Common myeloid progenitor, CD34-positive (primary cell): ENCODE measurements around the gene SLC25A41.
"Not testable (repeated sequence)": the region's sequence is repeated elsewhere in the genome, so short reads cannot be mapped to it uniquely, and the experiment has no call there.

Experiments
- CTCF ChIA-PET: fragments of 350-600 bp; sonication (Branson Sonifier 250); formaldehyde crosslinking; loops from one replicate; lab custom pipeline; 2021; ENCODE audit warnings: antibody characterized with exemption; lab: Charles Lee
- POLR2A ChIA-PET: fragments of 350-600 bp; sonication (Branson Sonifier 250); formaldehyde crosslinking; loops from one replicate; lab custom pipeline; 2021; ENCODE audit warnings: antibody characterized with exemption; lab: Charles Lee
- DNase-seq, 3 donors: peaks; one replicate each; pipeline versions ENCODE4 v3.0.0 to v3.0.0-alpha.2; 2013
- H3K27ac ChIP-seq, 2 experiments: 1 replicate in 1 of 2; 2 replicates in 1 of 2; pipeline ENCODE4 v1.7.0; 2013; ENCODE audit warnings: inconsistent platforms in 2 of 2, low read length in 2 of 2, mild to moderate bottlenecking in 2 of 2, low read depth in 1 of 2, moderate library complexity in 1 of 2; ENCODE audit not compliant: severe bottlenecking in 2 of 2, insufficient read depth in 1 of 2, poor library complexity in 1 of 2
- H3K27me3 ChIP-seq, 5 experiments: replicated peaks in 2 of 5; 1 replicate in 3 of 5; 2 replicates in 2 of 5; pipeline versions ENCODE4 v1.6.1 to v1.7.0; 2013; ENCODE audit warnings: low read length in 4 of 5, mild to moderate bottlenecking in 2 of 5, moderate library complexity in 2 of 5, inconsistent platforms in 1 of 5; ENCODE audit not compliant: insufficient read depth in 5 of 5, control insufficient read depth in 4 of 5
- H3K36me3 ChIP-seq, 4 experiments: 1 replicate in 2 of 4; 2 replicates in 2 of 4; pipeline versions ENCODE4 v1.6.1 to v1.7.0; 2013; ENCODE audit warnings: low read length in 3 of 4, control low read depth in 1 of 4, mild to moderate bottlenecking in 1 of 4; ENCODE audit not compliant: control insufficient read depth in 4 of 4, insufficient read depth in 4 of 4
- H3K4me1 ChIP-seq, 4 experiments: 1 replicate in 3 of 4; 2 replicates in 1 of 4; pipeline versions ENCODE4 v1.6.1 to v1.7.1; 2013; ENCODE audit warnings: low read length in 3 of 4, mild to moderate bottlenecking in 3 of 4, control low read depth in 1 of 4, inconsistent platforms in 1 of 4, moderate library complexity in 1 of 4; ENCODE audit not compliant: control insufficient read depth in 4 of 4, insufficient read depth in 4 of 4; ENCODE audit errors: control extremely low read depth in 1 of 4
- H3K4me3 ChIP-seq, 7 experiments: 1 replicate in 4 of 7; 2 replicates in 3 of 7; pipeline versions ENCODE4 v1.5.1 to v1.7.0; 2013; ENCODE audit warnings: mild to moderate bottlenecking in 7 of 7, low read length in 6 of 7, moderate library complexity in 6 of 7, inconsistent platforms in 2 of 7, low read depth in 2 of 7, control low read depth in 1 of 7; ENCODE audit not compliant: insufficient read depth in 4 of 7, control insufficient read depth in 1 of 7; ENCODE audit errors: extremely low read depth in 1 of 7
- H3K9me3 ChIP-seq, 5 experiments: 1 replicate in 4 of 5; 2 replicates in 1 of 5; pipeline versions ENCODE4 v1.6.1 to v1.7.1; 2013; ENCODE audit warnings: low read length in 4 of 5, mild to moderate bottlenecking in 2 of 5, inconsistent platforms in 1 of 5, low read depth in 1 of 5, moderate library complexity in 1 of 5; ENCODE audit not compliant: control insufficient read depth in 4 of 5, insufficient read depth in 2 of 5; ENCODE audit errors: control extremely low read depth in 1 of 5
- WGBS: methylation state at CpG from one replicate; pipeline ENCODE4 v1.1.5; 2013; ENCODE audit not compliant: insufficient coverage; 5-methylcytosine and 5-hydroxymethylcytosine counted together

Gene SLC25A41

DNA sequence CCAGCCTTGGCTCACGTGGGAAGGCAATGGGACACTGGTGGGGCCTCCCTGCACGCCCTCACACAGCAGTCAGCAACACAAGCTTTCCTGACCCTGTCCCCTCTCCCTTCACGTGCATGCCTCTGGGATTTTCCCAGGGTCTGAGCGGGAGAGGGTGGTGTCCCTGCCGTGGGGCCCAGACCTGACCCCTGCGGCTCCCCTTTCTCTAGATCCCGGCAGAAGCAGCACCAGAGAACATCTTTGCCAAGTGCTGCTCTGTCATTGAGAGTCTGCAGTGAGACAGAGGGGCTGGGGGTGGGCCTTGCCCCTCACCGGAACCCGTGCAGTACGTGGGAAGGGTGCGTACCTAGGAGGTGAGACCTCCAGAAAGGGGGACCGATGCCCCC is 21.5 kb downstream of the SLC25A41 start:
- ChIA-PET POLR2A (interaction anchor here (1.1 kb wide), 1 partner anchor 11 kb away, joined by 4 read pairs; no protein-coding TSS in a partner anchor), CTCF (interaction anchor here (0.6 kb wide), 1 partner anchor 94 kb away, joined by 3 read pairs; no protein-coding TSS in a partner anchor)
- no peak overlapping the region for H3K27ac ChIP-seq
- peaks cover 0 to 36% (median 28%) of the 10 kb centered on the region in 4 experiments for H3K36me3 ChIP-seq
- no peaks in the 10 kb centered on the region for H3K4me1 ChIP-seq
- no peaks in the 10 kb centered on the region for H3K9me3 ChIP-seq
- WGBS = 95% methylated on average over 12 of the region's 12 CpGs
- H3K27me3 ChIP-seq = no peaks in the 10 kb centered on the region
- no peak for DNase-seq
- H3K4me3 ChIP-seq = no peak overlapping the region

DNA sequence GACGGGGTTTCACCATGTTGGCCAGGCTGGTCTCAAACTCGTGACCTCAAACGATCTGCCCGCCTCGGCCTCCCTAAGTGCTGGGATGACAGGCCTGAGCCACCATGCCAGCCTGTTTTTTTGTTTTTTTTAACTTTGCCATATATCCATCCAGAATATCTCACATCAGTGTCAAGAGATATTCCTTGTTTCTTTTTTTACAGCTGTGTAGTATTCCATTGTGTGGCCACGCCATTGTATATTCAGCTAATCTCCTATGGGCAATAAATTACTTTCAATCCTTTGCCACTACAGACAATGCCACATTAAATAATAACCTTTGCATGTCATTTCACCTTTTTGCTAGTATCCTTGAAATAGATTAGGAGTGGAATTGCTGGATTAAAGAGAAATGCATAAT is 24.2 kb downstream of the SLC25A41 start:
- POLR2A ChIA-PET = no interaction called here
- Histone ChIP-seq H3K4me3 (no peak overlapping the region), H3K36me3 (peaks cover 0 to 9% (median 5%) of the 10 kb centered on the region in 4 experiments), H3K4me1 (no peaks in the 10 kb centered on the region), H3K9me3 (no peaks in the 10 kb centered on the region), H3K27ac (no peak overlapping the region), H3K27me3 (no peaks in the 10 kb centered on the region)
- DNase-seq = no peak
- WGBS = 100% methylated on average over 5 of the region's 6 CpGs
- CTCF ChIA-PET = interaction anchor here (0.6 kb wide), 1 partner anchor 143 kb away, joined by 3 read pairs; no protein-coding TSS in a partner anchor

DNA sequence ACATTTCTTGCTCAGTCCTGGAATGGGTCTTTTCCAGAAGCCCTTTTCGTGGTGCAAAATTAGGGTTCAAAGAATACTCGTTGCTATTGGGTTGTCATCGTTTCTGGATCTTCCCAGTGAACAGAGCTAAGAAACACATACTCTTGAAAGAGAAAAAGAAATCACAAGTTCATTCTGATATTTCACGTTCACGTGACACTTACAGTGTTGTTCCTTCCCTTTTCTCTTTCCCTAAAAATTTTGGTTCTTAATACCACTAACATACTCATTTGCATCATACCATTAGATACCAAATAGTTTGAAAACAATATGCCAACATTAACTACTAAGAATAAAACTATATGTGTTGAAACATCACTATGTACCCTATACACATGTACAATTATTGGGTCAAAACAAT is 27.2 kb downstream of the SLC25A41 start:
- POLR2A ChIA-PET = no interaction called here
- DNase-seq = no peak
- WGBS = 82% methylated on average over 3 of the region's 5 CpGs
- Histone ChIP-seq H3K36me3 (no peaks in the 10 kb centered on the region), H3K27me3 (no peaks in the 10 kb centered on the region), H3K9me3 (no peaks in the 10 kb centered on the region), H3K4me3 (no peak overlapping the region), H3K27ac (no peak overlapping the region), H3K4me1 (no peaks in the 10 kb centered on the region)
- CTCF ChIA-PET = no interaction called here

DNA sequence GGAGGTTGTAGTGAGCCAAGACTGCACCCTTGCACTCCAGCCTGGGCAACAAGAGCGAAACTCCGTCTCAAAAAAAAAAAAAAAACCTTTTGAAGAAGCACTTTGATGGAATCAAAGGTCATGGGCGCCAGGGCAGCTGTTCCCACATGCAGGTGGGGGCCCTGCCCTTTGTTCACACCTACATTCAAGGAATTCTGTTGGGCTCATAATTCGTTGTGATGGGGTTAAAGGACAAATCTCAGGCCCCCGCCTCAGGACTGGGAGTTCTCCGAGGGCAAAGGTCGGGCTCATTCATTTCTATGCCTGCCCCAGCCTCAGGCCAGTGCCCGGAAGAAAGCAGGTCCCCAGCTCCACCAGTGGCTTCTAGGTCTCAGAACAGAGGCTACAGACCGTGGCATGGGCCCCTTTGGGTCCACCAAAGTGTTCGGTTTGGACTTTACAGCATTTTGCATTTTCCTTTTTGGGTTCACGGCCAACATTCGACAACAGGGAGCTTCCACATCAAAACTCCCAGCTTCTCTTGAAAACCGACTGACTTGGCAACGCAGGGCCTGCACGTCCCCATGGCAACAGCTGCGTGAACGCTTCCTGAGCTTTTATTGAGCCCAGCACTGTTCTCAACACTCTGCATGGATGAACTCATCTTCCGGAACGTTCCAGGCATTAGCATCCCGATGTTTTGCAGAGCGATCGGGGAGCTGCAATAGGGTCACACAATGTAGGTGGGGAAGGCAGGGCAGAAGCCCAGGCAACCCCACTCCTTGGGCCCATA is 30.5 kb downstream of the SLC25A41 start:
- no peaks in the 10 kb centered on the region for H3K36me3 ChIP-seq
- WGBS = 95% methylated on average over 20 of the region's 22 CpGs
- no peak overlapping the region for H3K27ac ChIP-seq
- H3K27me3 ChIP-seq = no peaks in the 10 kb centered on the region
- DNase-seq = no peak
- POLR2A ChIA-PET = interaction anchor here (0.6 kb wide), 1 partner anchor 164 kb away, joined by 3 read pairs; no protein-coding TSS in a partner anchor
- CTCF ChIA-PET = no interaction called here
- H3K9me3 ChIP-seq = no peaks in the 10 kb centered on the region
- H3K4me3 ChIP-seq = no peak overlapping the region
- H3K4me1 ChIP-seq = no peaks in the 10 kb centered on the region

DNA sequence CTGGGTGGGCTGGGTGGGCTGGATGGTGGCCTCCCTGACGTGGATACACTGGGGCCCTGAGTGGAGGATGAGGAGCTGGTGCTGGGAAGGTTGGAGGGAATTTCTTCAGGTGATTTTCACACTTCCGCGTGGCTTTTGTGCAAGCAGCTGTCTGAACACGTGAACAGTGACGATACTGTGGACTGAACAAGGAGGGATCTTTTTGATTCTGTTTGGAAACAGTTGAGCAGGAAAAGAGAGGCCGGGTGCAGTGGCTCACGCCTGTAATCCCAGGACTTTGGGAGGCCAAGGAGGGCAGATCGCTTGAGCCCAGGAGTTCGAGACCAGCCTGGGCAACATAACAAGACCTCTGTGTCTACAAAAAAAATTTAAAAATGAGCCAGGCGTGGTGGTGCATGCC is 31.5 kb downstream of the SLC25A41 start:
- ChIA-PET CTCF (no interaction called here), POLR2A (interaction anchor here (0.9 kb wide), 1 partner anchor 9 kb away, joined by 3 read pairs; no protein-coding TSS in a partner anchor)

DNA sequence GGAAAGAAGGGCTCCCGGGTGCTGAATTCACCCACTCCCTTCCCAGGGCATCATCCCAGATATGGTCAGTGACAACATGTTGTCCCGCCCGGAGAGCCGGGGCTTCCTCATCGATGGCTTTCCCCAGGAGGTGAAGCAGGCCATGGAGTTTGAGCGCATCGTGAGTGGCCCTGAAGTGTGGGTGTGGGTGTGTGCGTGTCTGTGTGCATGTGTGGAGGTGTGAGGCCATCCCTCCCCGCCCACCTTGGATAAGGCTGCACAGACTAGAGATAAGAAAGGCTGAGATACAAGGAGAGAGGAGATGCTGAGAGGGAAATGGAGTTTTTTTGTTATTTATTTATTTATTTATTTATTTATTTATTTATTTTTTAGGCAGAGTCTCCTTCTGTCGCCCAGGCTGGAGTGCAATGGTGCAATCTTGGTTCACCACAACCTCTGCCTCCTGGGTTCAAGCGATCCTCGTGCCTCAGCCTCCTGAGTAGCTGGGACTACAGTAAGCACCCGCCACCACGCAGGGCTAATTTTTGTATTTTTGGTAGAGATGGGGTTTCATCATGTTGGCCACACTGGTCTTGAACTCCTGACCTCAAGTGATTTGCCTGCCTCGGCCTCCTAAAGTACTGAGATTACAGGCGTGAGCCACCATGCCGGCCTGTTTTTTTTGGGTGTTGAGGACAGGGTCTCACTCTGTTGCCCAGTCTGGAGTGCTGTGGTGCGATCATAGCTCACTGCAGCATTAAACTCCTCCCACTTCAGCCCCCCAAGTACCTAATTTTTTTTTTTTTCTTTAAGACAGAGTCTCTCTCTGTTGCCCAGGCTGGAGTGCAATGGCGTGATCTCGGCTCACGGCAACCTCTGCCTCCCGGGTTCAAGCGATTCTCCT is 33.3 kb downstream of the SLC25A41 start:
- H3K27ac ChIP-seq, DNase-seq, H3K27me3 ChIP-seq, H3K9me3 ChIP-seq, H3K4me3 ChIP-seq, POLR2A ChIA-PET, H3K4me1 ChIP-seq, H3K36me3 ChIP-seq, CTCF ChIA-PET: not testable (repeated sequence)
- WGBS = 93% methylated on average over 18 of the region's 23 CpGs

More for the DNA sequence above, 31.5 kb downstream of the SLC25A41 start:
- 98% methylated on average over 8 of the region's 10 CpGs for WGBS
- H3K27ac ChIP-seq = no peak overlapping the region
- no peaks in the 10 kb centered on the region for H3K4me1 ChIP-seq
- H3K4me3 ChIP-seq = no peak overlapping the region
- DNase-seq = no peak
- no peaks in the 10 kb centered on the region for H3K36me3 ChIP-seq
- H3K9me3 ChIP-seq = no peaks in the 10 kb centered on the region
- no peaks in the 10 kb centered on the region for H3K27me3 ChIP-seq
